ENCODE results near the gene PDE8A.
A peak's percentile ranks its signal among the peaks of the same experiment; 100 is the strongest.
"Not testable (repeated sequence)": the region's sequence is repeated elsewhere in the genome, so short reads cannot be mapped to it uniquely, and the experiment has no call there.

PDE8A gene

GRCh38 chr15:84992157-84992944, 10.7 kb downstream of the PDE8A start:
- no peak for DNase-seq

- DNase-seq, result no peak
Observed at GRCh38 chr15:84996055-84996454, 14.4 kb downstream of the PDE8A start.

- DNase-seq, result not testable (repeated sequence)
Observed at GRCh38 chr15:84996714-84997113, 15.1 kb downstream of the PDE8A start.

GRCh38 chr15:84997214-84997613, 15.6 kb downstream of the PDE8A start:
- DNase-seq, result not testable (repeated sequence)

GRCh38 chr15:85000189-85000864, 18.7 kb downstream of the PDE8A start:
- DNase-seq, result no peak

- no peak for DNase-seq
Observed at GRCh38 chr15:85000937-85001336, 19.3 kb downstream of the PDE8A start.

GRCh38 chr15:85002517-85002916, 20.9 kb downstream of the PDE8A start:
- no peak for DNase-seq

GRCh38 chr15:85003593-85004312, 22.1 kb downstream of the PDE8A start:
- no peak for DNase-seq

- DNase-seq, result no peak
Observed at GRCh38 chr15:85004550-85004949, 22.9 kb downstream of the PDE8A start.

- DNase-seq, result no peak
Observed at GRCh38 chr15:85005319-85005718, 23.7 kb downstream of the PDE8A start.

GRCh38 chr15:85005746-85006145, 24.1 kb downstream of the PDE8A start:
- no peak for DNase-seq

GRCh38 chr15:85006201-85006600, 24.5 kb downstream of the PDE8A start:
- no peak for DNase-seq

- DNase-seq, result no peak
Observed at GRCh38 chr15:85006655-85007054, 25.0 kb downstream of the PDE8A start.

GRCh38 chr15:85007137-85007536, 25.5 kb downstream of the PDE8A start:
- no peak for DNase-seq

- no peak for DNase-seq
Observed at GRCh38 chr15:85007741-85008397, 26.2 kb downstream of the PDE8A start.

GRCh38 chr15:85008474-85009260, 27.0 kb downstream of the PDE8A start:
- peak; percentile 78 for DNase-seq

GRCh38 chr15:85009435-85009834, 27.8 kb downstream of the PDE8A start:
- no peak for DNase-seq

- DNase-seq, result peak; percentile 83
Observed at GRCh38 chr15:85010071-85010385, 28.4 kb downstream of the PDE8A start.

GRCh38 chr15:85010386-85011159, 28.9 kb downstream of the PDE8A start:
- DNase-seq, result peak; percentile 83

GRCh38 chr15:85011160-85011571, 29.5 kb downstream of the PDE8A start:
- DNase-seq, result no peak

GRCh38 chr15:85011724-85012123, 30.1 kb downstream of the PDE8A start:
- not testable (repeated sequence) for DNase-seq

GRCh38 chr15:85013785-85014184, 32.1 kb downstream of the PDE8A start:
- no peak for DNase-seq

Measured in NCI-H69 (cell line).